NB4 (cell line): ENCODE data around the gene OR51D1.

Source experiments
- DNase-seq: peaks from one replicate; pipeline ENCODE4 v3.0.0; 2010; ENCODE audit warnings: low read depth
- H3K4me3 ChIP-seq: one replicate; pipeline ENCODE4 v1.5.1; 2011; ENCODE audit warnings: mild to moderate bottlenecking, low read depth, low read length, moderate library complexity
- CTCF ChIP-seq: IDR thresholded peaks from one replicate; pipeline ENCODE4 v1.5.1; 2012; ENCODE audit warnings: low read depth, low read length

The OR51D1 gene

GRCh38 chr11:4684631-4685285, 47.5 kb downstream of the OR51D1 start:
- no peak for DNase-seq
- no peak for TF ChIP-seq CTCF
- no peak overlapping the region for H3K4me3 ChIP-seq
